Measurements from ENCODE around the gene MYADM. TPM values are rescaled to one million over a fixed set of nuclear protein-coding genes. Genes with fewer than 3 reads are reported as not detected.

Gene MYADM
- total and polyA plus RNA-seq, 12 donors: 53.7 to 265 (median 127) TPM

DNA sequence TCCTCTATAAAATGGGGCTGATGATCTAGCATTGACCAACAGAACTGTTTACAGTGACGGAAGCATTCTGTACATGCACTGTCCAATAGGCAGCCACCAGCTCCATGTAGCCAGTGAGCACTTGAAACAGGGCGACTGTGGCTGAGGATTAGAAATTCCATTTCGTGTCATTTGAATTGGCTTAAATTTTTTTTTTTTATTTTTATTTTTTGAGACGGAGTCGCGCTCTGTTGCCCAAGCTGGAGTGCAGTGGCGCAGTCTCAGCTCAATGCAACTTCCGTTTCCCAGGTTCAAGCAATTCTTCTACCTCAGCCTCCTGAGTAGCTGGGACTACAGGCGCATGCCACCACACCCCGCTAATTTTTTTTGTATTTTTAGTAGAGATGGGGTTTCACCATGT lies 17.4 kb downstream of the MYADM start:
- TF ChIP-seq, protein P1, sequence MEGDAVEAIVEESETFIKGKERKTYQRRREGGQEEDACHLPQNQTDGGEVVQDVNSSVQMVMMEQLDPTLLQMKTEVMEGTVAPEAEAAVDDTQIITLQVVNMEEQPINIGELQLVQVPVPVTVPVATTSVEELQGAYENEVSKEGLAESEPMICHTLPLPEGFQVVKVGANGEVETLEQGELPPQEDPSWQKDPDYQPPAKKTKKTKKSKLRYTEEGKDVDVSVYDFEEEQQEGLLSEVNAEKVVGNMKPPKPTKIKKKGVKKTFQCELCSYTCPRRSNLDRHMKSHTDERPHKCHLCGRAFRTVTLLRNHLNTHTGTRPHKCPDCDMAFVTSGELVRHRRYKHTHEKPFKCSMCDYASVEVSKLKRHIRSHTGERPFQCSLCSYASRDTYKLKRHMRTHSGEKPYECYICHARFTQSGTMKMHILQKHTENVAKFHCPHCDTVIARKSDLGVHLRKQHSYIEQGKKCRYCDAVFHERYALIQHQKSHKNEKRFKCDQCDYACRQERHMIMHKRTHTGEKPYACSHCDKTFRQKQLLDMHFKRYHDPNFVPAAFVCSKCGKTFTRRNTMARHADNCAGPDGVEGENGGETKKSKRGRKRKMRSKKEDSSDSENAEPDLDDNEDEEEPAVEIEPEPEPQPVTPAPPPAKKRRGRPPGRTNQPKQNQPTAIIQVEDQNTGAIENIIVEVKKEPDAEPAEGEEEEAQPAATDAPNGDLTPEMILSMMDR (IDR thresholded peaks at IDR 0.05): no peak
- DNase-seq (no peak), ATAC-seq (no peak)
- Histone ChIP-seq H3K4me1 (peaks cover 5 to 23% (median 18%) of the 10 kb centered on the region in 9 donors), H3K27me3 (peaks cover 15 to 69% (median 63%) of the 10 kb centered on the region in 7 donors), H3K4me3 (no peak overlapping the region), H3K36me3 (no peaks in the 10 kb centered on the region), H3K9me3 (no peaks in the 10 kb centered on the region), H3K27ac (no peak overlapping the region)
- 92 to 93% methylated on average over 10 of the region's 10 CpGs for WGBS, 2 donors
- intact Hi-C loops (cut with DNase I): no loop called here

DNA sequence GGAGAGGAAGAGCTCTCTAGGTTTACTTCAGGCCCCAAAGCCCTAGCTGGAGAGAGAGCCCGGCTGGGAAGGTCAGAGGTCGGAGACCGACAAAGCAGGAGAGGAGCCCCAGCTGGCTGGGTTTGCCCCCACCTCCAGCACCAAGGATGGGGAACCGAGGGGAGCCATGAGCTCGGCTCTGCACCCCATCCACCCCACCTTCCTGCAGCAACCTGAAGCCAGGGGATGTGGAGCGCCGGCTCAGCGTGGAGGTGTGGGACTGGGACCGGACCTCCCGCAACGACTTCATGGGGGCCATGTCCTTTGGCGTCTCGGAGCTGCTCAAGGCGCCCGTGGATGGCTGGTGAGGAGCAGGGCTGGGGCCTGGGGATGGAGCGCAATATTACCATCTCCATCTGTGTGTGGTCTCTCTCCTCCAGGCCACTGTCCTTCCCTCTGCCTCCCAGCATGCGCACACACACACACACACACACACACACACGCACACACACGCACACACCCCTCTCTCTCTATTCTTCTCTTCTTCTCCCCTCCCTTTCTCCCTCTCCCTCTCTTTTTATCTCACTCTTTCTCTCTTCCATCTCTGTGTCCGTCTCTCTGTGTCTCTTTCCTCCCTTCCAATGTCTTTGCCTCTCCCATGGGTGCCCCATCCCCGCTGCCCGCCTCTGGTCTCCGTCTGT lies 24.8 kb downstream of the MYADM start:
- 69 to 74% methylated on average over 23 of the region's 23 CpGs for WGBS, 2 donors
- peaks cover 0 to 8% (median 0%) of the 10 kb centered on the region in 9 donors for H3K4me1 ChIP-seq
- intact Hi-C loops (cut with DNase I): no loop called here
- DNase-seq: no peak
- no peaks in the 10 kb centered on the region for H3K9me3 ChIP-seq
- no peak overlapping the region for H3K27ac ChIP-seq
- no peak overlapping the region for H3K4me3 ChIP-seq
- H3K36me3 ChIP-seq: no peaks in the 10 kb centered on the region
- peaks cover 0 to 80% (median 72%) of the 10 kb centered on the region in 7 donors for H3K27me3 ChIP-seq
- TF ChIP-seq, protein P1 (IDR thresholded peaks at IDR 0.05): no peak
- no peak for ATAC-seq

DNA sequence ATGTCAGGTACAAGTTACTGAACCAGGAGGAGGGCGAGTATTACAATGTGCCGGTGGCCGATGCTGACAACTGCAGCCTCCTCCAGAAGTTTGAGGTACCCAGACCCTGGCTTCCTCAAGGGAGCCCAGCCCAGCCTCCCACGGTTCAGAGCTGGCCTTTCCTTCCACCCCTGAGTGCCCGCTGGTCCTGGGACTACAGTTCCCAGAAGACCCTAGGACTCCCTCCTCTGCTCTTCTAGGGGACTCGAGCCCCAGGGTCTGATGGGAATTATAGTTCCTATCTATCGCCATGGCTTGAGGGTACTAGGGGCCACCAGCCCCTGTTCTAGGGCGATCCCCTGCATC lies 25.3 kb downstream of the MYADM start:
- TF ChIP-seq, protein P1 (IDR thresholded peaks at IDR 0.05): no peak
- Histone ChIP-seq H3K36me3 (no peaks in the 10 kb centered on the region), H3K27me3 (peaks cover 0 to 85% (median 77%) of the 10 kb centered on the region in 7 donors), H3K9me3 (no peaks in the 10 kb centered on the region), H3K4me3 (no peak overlapping the region), H3K4me1 (peaks cover 0 to 8% (median 0%) of the 10 kb centered on the region in 9 donors), H3K27ac (no peak overlapping the region)
- 49 to 58% methylated on average over 8 of the region's 8 CpGs for WGBS, 2 donors
- ATAC-seq: no peak
- intact Hi-C loops (cut with DNase I): no loop called here
- DNase-seq: no peak

DNA sequence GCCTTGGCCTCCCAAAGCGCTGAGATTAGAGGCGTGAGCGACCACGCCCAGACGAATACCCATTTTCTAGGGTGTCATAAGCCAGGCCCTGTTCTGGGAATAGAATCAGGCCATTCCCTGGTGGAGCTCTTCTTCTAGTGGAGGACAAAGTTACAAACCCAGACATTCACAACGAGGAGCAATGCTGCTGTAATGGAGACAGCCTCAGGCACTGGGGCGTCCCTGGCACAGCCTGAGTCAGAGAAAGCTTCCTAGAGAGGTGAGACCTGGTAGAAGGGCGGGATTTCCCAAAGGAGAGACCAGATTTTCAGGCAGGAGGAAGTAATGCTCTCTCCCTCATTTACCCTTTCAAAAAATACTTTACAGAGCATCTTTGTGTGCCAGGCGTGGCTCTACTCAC lies 27.0 kb downstream of the MYADM start:
- ATAC-seq: no peak
- peaks cover 0 to 98% (median 91%) of the 10 kb centered on the region in 7 donors for H3K27me3 ChIP-seq
- WGBS, 2 donors: 76 to 78% methylated on average over 9 of the region's 9 CpGs
- intact Hi-C loops (cut with DNase I): no loop called here
- no peaks in the 10 kb centered on the region for H3K36me3 ChIP-seq
- no peak for DNase-seq
- H3K9me3 ChIP-seq: no peaks in the 10 kb centered on the region
- peaks cover 0 to 5% (median 0%) of the 10 kb centered on the region in 9 donors for H3K4me1 ChIP-seq
- H3K27ac ChIP-seq: no peak overlapping the region
- TF ChIP-seq, protein P1 (IDR thresholded peaks at IDR 0.05): no peak
- H3K4me3 ChIP-seq: no peak overlapping the region

Measured in heart right ventricle (tissue), 16 donors.